Occipital lobe (tissue), 2 donors: ENCODE results near the gene SLC22A3. TPM values are rescaled to one million over a fixed set of nuclear protein-coding genes. Genes with fewer than 3 reads are reported as not detected.
"Not testable (repeated sequence)": the region's sequence is repeated elsewhere in the genome, so short reads cannot be mapped to it uniquely, and the experiment has no call there.

Source experiments
- DNase-seq: peaks from one replicate; lab custom pipeline; 2025; lab: John Stamatoyannopoulos, UW
- total RNA-seq: library from RNA; depleted of rRNA; stranded (reverse); fragments of >200 nt; gene quantifications from one replicate; pipeline ENCODE4 v1.2.3, GENCODE V29; 2014

SLC22A3 gene
- total RNA-seq, 1 donor from 2014 or later, result 3.7 TPM

DNA sequence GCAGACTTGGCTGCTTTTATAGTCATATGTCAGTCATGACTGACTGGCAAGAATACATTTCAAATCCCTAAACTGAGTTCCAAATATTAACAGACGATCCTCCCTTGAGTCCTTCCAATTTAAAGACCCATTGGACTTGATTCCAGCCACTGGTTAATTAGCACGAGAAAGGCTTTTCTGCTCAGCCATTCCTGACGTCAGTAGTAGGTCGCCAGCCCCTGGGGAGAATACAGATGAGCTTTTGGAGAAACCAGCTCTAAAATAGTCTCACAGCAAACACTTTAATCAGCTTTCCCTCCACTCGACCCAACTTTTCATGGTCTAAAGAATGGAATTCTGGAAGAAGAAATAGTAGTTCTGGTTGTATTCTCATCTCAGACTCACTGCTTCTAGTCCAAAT lies 91.6 kb downstream of the SLC22A3 start:
- no peak for DNase-seq

DNA sequence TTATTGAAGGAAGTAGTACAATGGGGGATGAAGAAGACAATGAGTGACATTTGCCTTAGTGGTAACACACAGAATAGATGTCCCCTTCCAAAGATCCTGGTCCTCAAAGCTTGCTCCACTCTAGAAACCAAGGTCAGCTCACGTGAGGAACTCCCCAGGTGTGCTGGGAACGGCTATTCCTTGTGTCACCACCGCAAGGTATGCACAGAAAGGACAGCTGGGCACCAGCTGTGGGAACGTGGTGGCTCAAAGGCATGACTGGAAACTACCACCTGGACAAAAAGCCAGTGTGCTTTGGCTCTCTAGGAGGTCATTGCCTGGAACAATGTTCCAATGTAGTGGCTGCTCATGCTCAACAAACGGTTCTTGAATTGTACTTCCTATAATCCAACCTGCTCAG lies 94.0 kb downstream of the SLC22A3 start:
- DNase-seq, result no peak

DNA sequence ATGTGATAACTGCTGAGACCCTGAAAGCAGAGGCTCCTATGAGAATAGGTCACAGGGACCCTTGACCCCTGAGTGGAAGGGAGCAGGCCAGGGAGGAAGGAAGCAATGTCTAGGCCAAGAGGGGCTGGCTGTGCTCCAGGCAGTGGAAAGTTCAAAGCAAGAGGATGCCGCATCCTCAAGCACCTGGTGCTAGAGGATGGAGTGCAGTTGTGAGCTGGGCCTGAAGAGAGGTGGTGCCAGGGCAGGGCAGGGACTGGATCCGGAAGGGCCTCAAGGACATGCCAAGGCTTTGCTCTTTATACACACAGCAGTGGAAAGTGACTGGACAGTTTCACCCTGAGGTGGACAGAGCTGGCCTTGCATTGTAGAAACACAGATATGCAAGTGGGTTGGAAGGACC lies 97.0 kb downstream of the SLC22A3 start:
- no peak for DNase-seq

- no peak for DNase-seq
Measured at GRCh38 chr6:160447350-160447749, 99.2 kb downstream of the SLC22A3 start.

DNA sequence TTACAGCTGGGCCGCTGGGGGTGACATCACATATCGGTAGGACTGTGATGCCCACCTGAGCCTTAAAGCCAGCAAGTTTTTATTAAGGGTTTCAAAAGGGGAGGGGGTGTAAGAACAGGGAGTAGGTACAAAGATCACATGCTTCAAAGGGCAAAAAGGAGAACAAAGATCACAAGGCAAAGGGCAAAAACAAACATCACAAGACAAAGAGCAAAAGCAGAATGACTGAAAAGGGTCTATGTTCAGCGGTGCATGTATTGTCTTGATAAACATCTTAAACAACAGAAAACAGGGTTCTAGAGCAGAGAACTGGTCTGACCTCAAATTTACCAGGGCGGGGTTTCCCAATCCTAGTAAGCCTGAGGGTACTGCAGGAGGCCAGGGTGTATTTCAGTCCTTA lies 101.6 kb downstream of the SLC22A3 start:
- DNase-seq, result not testable (repeated sequence)

DNA sequence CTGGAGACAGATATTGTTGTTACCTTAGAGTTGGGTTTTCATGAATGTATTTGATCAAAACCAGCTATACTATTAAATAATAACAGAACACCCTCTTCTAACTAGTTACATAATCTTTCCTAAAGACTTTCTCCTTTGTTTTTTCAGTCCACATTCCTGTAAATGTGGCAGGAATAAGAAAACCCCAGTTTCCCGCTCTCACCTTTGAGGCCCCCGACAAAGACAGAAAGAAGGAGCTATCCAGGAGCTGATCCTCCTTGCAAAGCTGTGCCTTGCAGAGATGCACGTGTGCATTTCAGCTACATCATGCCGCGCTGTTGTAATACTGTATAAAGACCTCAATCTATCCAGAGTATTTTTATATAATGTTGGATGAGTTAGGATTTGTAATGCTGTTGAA lies 102.7 kb downstream of the SLC22A3 start:
- DNase-seq, result no peak

GRCh38 chr6:160454303-160454702 lies 106.1 kb downstream of the SLC22A3 start:
- no peak for DNase-seq

DNA sequence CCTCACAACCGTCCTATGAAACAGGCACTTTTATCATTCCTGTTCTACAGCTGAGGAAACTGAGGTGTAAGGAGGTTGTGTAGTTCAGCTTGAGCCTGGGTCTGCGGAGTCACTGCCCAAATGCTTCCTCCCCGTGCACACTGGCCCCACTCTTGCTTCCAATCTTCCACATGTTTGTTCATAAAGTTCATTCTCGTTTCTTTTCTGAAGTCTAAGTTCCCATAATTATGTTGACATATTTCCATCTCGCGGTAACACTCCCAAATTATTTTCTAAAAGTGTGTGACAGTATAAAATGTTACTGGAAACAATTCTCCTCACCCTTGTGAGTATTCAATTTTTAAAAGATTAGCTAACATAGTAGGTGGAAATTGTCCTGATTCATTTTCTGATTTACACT lies 106.9 kb downstream of the SLC22A3 start:
- no peak for DNase-seq

DNA sequence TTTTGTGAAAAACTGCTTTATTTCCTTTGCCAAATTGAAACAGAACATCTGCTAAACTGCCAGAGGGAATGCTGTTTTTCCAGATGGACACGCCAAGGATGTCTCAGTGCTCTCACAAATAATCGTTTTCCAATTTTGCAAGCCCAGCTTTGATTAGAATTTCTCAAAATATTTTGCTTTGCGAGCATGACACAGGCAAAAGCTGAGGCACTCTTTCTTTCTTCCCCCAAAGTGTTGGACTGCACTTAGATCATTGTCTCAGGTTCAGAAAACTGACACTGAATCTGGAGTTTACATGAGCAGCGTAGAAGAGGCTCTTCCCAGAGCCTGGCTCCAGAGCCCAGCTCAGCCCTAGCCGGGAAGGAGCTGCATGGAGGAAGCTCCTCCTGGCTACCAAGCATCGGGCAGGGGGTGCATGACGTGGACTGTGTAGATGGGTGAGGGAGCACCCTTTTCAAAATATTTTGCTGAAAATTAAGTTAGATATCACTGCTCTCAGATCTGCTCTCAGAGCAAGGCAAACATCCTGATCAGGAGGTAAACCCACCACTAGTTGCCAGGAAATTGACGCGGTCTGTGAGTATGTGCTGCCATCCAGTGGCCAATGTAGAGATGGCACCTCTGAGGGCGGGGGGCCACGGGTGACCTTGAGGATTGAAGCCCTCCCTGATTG lies 107.5 kb downstream of the SLC22A3 start:
- DNase-seq, result peak; percentile 41

DNA sequence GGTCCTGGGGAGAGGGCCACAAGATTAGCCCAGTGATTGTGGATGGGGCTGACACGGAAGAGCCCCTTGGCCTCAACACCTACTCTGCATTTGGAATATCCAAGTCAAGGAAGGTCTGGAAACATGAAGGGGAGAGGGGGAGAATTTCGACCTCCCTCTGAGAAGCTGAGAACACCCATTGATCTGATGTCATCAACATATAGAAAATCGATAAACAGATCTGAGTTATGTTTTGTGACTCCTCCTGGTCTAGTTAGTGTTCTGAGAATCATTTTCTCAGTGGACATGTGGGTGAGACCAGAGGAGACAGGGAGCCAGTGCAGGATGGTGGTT lies 108.0 kb downstream of the SLC22A3 start:
- no peak for DNase-seq

DNA sequence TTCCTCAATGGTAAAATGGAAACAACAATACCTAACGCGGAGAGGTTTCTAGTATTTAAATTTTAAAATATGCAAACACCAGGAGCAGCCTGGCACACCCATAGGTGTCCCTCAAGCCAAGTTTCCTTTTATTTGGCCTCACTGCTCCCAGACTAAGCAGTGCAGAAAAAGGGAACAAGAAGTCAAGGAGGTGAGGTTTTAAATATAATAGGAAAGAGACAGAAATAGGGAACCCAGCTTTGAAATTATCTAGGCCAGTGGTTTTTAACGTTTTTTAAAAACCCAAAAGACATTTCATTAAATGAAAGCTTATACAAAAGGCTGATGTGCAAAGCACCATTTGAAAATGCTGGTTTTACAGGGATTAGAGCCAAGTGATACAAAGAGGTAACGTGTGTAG lies 109.6 kb downstream of the SLC22A3 start:
- no peak for DNase-seq

DNA sequence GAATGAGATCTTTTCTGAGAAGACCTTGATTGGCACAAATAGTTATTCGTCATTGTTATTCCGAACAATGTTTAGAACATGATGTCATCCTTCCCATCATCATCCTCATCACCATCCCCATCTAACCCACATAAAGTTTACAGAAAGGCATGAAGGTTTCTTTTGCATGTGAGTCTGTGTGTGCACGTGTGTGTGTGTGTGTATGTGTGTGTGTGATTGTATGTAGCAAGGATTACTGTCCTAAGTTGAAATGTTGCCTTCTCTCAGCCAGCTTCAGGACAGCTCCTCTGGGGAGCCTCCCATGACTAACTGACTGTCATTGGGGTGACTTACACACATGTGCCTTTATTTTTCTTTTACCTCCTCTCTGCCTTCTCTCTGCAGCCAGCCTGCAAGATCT lies 113.5 kb downstream of the SLC22A3 start:
- no peak for DNase-seq

DNA sequence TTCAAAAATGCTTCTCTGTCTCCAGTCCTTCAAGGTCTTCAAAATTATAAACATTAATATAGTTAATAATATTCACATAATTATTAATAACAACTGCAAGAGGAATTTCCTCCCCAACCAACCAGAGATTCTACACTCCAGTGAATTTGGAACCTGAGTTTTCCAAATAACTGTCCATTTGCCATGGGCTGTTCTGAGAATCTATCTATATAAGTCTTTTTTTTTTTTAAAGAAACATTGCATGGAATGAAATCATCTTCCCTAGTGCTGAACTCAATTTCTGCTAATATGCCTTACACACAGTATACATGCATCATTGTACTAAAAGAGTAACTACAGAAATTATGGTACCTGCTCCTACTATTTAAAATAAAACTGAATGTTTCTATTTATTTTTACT lies 113.9 kb downstream of the SLC22A3 start:
- no peak for DNase-seq

DNA sequence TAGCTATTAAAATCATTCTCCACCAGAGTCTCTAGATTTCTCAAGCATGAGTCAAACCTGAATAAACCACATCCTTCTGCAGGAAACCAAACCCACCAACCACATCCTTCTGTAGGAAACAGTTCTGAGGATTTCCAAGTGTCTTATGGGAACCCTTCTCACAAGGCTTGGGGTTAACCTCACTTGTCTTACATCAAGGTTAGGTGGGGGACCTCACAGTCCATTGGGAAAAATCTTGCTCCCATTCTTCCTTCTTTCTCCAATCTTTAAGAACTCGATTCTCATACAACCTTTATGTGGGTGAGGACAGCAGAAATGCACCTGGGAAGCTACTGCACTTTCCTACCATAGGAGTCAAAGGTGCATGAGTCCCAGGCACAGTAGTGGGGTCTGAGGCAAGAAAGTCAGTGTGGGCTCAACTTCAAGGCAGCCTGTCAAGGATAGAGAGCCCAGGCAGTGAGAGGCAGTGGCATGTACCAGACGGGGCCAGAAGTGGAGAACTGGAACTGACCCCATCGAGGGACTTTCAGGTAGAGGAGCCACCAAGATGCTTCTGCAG lies 114.5 kb downstream of the SLC22A3 start:
- DNase-seq, result no peak

- DNase-seq, result no peak
Measured at GRCh38 chr6:160464744-160465143, 116.6 kb downstream of the SLC22A3 start.

DNA sequence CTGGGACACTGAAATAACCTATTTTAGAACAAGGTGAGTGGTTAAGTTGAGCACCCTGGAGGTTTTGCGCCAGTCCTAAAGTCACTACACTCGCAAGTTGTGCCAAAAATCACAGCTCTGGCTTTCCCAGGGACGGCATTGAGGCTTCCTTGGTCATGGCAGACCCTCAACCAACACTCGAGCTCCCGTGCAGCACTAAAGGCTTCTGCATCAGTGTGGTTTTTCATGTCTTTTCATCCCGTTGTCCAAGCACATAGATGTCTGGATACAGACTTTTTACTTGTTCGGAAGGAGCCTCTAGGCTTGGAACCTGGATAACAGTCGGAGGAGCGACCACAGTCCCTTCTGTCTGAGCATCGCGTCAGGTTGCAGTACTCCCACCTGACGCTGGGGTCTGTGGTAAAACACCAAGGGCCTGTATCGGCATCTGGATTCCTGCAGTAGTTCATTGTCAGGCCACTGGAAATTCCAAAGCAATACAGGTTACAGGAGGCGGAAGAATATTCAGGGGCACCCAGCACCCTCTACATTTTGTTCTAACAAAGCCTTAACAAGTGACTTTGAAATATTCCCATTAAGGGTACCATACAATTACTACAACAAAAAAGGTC lies 119.2 kb downstream of the SLC22A3 start:
- DNase-seq, result not testable (repeated sequence)

- no peak for DNase-seq
Measured at GRCh38 chr6:160469153-160469552, 121.0 kb downstream of the SLC22A3 start.

GRCh38 chr6:160476056-160476455 lies 127.9 kb downstream of the SLC22A3 start:
- DNase-seq, result not testable (repeated sequence)

DNA sequence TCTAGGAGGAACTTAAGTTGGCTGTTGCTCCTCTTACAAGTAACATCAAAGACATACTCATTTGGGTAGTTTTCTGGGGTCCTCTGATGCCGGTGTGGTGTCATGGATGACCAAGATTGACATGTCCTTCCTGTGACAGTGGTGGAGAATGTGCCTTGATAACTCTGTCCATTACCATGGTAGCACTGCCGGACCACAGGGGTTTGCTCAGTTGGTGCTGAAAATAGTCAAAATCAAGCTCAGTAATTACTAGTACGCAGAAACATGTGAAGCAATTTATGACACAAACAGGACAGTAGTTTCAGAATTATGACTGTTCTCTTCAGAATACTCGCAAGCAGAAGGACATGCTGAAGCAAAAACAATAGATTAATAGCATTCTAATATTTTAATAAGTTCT lies 128.9 kb downstream of the SLC22A3 start:
- DNase-seq, result not testable (repeated sequence)

- DNase-seq, result no peak
Measured at GRCh38 chr6:160477901-160478300, 129.7 kb downstream of the SLC22A3 start.

DNA sequence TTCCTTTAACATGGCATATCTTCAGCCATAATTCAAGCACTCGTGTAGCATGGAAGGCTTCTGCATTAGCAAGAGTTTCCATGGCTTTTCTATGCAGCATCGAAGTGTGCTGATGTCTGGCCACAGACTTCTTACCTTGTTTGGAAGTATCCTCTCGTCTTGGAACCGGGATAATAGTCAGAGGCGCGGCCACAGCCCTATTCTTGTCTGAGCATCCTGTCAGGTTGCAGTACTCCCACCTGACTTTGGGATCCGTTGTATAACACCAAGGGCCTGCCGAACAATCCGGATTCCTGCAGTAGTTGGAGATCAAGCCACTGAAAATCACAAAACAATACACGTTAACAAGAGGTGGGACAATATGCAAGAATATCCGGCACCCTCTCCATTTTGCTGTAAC lies 138.9 kb downstream of the SLC22A3 start:
- no peak for DNase-seq

DNA sequence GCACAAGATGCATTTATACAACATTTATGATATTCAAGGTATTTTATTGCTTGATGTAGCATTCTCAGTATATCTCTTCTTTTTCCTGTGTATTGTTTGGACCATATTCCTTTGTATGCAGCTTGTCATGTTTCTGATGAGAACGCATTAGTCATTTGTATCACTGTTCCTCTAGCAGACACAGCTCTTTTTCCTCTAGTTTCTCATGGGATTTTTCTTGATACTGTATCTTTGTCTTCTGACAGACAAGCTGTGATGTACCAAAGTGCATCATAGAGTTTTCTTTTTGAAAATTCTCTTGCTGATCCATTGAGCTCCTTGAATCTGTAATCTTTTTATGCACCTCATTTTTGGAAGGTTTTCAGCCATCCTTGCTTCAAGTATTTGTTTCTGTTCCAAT lies 140.9 kb downstream of the SLC22A3 start:
- no peak for DNase-seq

DNA sequence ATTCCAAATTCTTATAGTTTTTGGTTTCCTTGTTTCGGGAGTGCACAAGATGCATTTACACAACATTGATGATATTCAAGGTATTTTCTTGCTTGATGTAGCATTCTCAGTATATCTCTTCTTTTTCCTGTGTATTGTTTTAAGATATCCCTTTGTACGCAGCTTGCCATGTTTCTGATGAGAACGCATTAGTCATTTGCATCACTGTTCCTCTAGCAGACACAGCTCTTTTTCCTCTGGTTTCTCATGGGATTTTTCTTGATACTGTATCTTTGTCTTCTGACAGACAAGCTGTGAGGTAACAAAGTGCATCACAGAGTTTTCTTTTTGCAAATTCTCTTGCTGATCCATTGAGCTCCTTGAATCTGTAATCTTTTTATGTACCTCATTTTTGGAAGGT lies 146.4 kb downstream of the SLC22A3 start:
- DNase-seq, result no peak
